CD14-positive monocyte (primary cell): Measurements from ENCODE around the gene RAVER1. TPM values are rescaled to one million over a fixed set of nuclear protein-coding genes. Genes with fewer than 3 reads are reported as not detected.
A peak's percentile ranks its signal among the peaks of the same experiment; 100 is the strongest.

ENCODE experiments used
- DNase-seq, 3 donors: peaks; one replicate each; pipeline ENCODE4 v3.0.0-alpha.2; 2011 to 2022
- H2AFZ ChIP-seq: 2 replicates; pipeline ENCODE4 v1.6.0; 2012; ENCODE audit warnings: mild to moderate bottlenecking, low read depth, low read length, inconsistent platforms; ENCODE audit not compliant: insufficient read depth, poor library complexity, severe bottlenecking
- H3K27ac ChIP-seq, 2 donors: 1 replicate in 1 of 2; 2 replicates in 1 of 2; pipeline ENCODE4 v1.5.1; 2012 to 2013; ENCODE audit warnings: low read length in 2 of 2, control low read depth in 1 of 2, inconsistent platforms in 1 of 2, low read depth in 1 of 2, mild to moderate bottlenecking in 1 of 2
- H3K27me3 ChIP-seq, 2 donors: one replicate each; pipeline versions ENCODE4 v1.6.0 to v1.6.1; 2011 to 2013; ENCODE audit warnings: low read length in 2 of 2; ENCODE audit not compliant: control insufficient read depth in 2 of 2, insufficient read depth in 2 of 2
- H3K36me3 ChIP-seq, 2 donors: replicated peaks in 1 of 2; 1 replicate in 1 of 2; 2 replicates in 1 of 2; pipeline versions ENCODE4 v1.5.1 to v1.6.1; 2012 to 2013; ENCODE audit warnings: low read length in 2 of 2, control low read depth in 1 of 2, inconsistent platforms in 1 of 2, mild to moderate bottlenecking in 1 of 2; ENCODE audit not compliant: insufficient read depth in 2 of 2, control insufficient read depth in 1 of 2
- H3K4me1 ChIP-seq, 2 donors: 1 replicate in 1 of 2; 2 replicates in 1 of 2; pipeline versions ENCODE4 v1.5.1 to v1.6.1; 2012 to 2013; ENCODE audit warnings: low read length in 2 of 2, control low read depth in 1 of 2, inconsistent platforms in 1 of 2, mild to moderate bottlenecking in 1 of 2, moderate library complexity in 1 of 2; ENCODE audit not compliant: insufficient read depth in 2 of 2, control insufficient read depth in 1 of 2
- H3K4me2 ChIP-seq: replicated peaks from 2 replicates; pipeline ENCODE3; 2012; ENCODE audit warnings: low read length, moderate library complexity, mild to moderate bottlenecking; ENCODE audit not compliant: poor library complexity, severe bottlenecking; ENCODE audit errors: extremely low read depth
- H3K4me3 ChIP-seq, 3 experiments: fragments of 200-600 bp in 1 of 3; sonication (generic) in 1 of 3; replicated peaks in 1 of 3; 1 replicate in 2 of 3; 2 replicates in 1 of 3; pipeline ENCODE4 v1.5.1; 2011 to 2013; ENCODE audit warnings: low read length in 3 of 3, mild to moderate bottlenecking in 3 of 3, control low read depth in 2 of 3, low read depth in 2 of 3, inconsistent platforms in 1 of 3, moderate library complexity in 1 of 3
- H3K79me2 ChIP-seq: 2 replicates; pipeline ENCODE4 v1.6.0; 2012; ENCODE audit warnings: mild to moderate bottlenecking, control low read depth, inconsistent platforms, low read length, moderate library complexity; ENCODE audit not compliant: insufficient read depth
- H3K9ac ChIP-seq: 2 replicates; pipeline ENCODE4 v1.6.0; 2017; ENCODE audit warnings: low read length, mild to moderate bottlenecking; ENCODE audit not compliant: insufficient read depth, poor library complexity, severe bottlenecking
- H3K9me3 ChIP-seq, 2 donors: replicated peaks in 1 of 2; 1 replicate in 1 of 2; 2 replicates in 1 of 2; pipeline versions ENCODE4 v1.5.1 to v1.6.1; 2012 to 2013; ENCODE audit warnings: low read length in 2 of 2, control low read depth in 1 of 2; ENCODE audit not compliant: control insufficient read depth in 1 of 2, insufficient read depth in 1 of 2
- H4K20me1 ChIP-seq: 2 replicates; pipeline ENCODE4 v1.6.0; 2012; ENCODE audit warnings: mild to moderate bottlenecking, low read length, control low read depth, moderate library complexity; ENCODE audit not compliant: insufficient read depth
- H3K27ac Mint-ChIP-seq, 7 donors: one replicate each; pipeline ENCODE4 v1.8.0; 2020; ENCODE audit warnings: mild to moderate bottlenecking in 7 of 7, mixed read lengths in 7 of 7, moderate library complexity in 6 of 7, inconsistent platforms in 2 of 7
- H3K27me3 Mint-ChIP-seq, 3 donors: one replicate each; pipeline ENCODE4 v1.8.0; 2021 to 2022; ENCODE audit warnings: low read depth in 3 of 3, mild to moderate bottlenecking in 3 of 3, mixed read lengths in 3 of 3, moderate library complexity in 3 of 3, inconsistent platforms in 1 of 3
- H3K36me3 Mint-ChIP-seq, 2 donors: one replicate each; pipeline ENCODE4 v1.8.0; 2020; ENCODE audit warnings: mixed read lengths in 2 of 2, inconsistent platforms in 1 of 2, mild to moderate bottlenecking in 1 of 2
- H3K4me1 Mint-ChIP-seq: one replicate; pipeline ENCODE4 v1.8.0; 2020; ENCODE audit warnings: mild to moderate bottlenecking, mixed read lengths
- H3K4me3 Mint-ChIP-seq, 2 donors: one replicate each; pipeline ENCODE4 v1.8.0; 2020; ENCODE audit warnings: mild to moderate bottlenecking in 2 of 2, mixed read lengths in 2 of 2, moderate library complexity in 1 of 2
- H3K9me3 Mint-ChIP-seq, 7 donors: one replicate each; pipeline ENCODE4 v1.8.0; 2020 to 2022; ENCODE audit warnings: mixed read lengths in 7 of 7, mild to moderate bottlenecking in 6 of 7, moderate library complexity in 6 of 7, inconsistent platforms in 2 of 7
- WGBS: methylation state at CpG from one replicate; pipeline ENCODE4 v1.1.5; 2013; ENCODE audit warnings: missing lambda C conversion rate; ENCODE audit not compliant: insufficient coverage; 5-methylcytosine and 5-hydroxymethylcytosine counted together
- intact Hi-C, 2 donors: fragments of 100-400 bp; cut with micrococcal nuclease; formaldehyde crosslinking; loops; one replicate each; pipeline versions ENCODE4 v1.15.0 to v1.15.1; 2023
- polyA plus RNA-seq, 3 donors: library from polyadenylated mRNA; depleted of rRNA in 1 of 3; unstranded in 2 of 3; stranded (reverse) in 1 of 3; fragments of 300-500 nt in 2 of 3; fragments of >200 nt in 1 of 3; fragmentation: Illumina TruSeq in 2 of 3; gene quantifications; 1 replicate in 2 of 3; 2 replicates in 1 of 3; pipeline ENCODE4 v1.2.3, GENCODE V29; 2012 to 2021
- TF ChIP-seq, protein P1 (sequence below): fragments of 200-600 bp; IDR thresholded peaks from one replicate; pipeline ENCODE4 v1.8.0; 2022; ENCODE audit warnings: antibody characterized with exemption, mild to moderate bottlenecking

The RAVER1 gene
- polyA plus RNA-seq, 3 donors = 6.0 to 20.7 (median 9.0) TPM

DNA sequence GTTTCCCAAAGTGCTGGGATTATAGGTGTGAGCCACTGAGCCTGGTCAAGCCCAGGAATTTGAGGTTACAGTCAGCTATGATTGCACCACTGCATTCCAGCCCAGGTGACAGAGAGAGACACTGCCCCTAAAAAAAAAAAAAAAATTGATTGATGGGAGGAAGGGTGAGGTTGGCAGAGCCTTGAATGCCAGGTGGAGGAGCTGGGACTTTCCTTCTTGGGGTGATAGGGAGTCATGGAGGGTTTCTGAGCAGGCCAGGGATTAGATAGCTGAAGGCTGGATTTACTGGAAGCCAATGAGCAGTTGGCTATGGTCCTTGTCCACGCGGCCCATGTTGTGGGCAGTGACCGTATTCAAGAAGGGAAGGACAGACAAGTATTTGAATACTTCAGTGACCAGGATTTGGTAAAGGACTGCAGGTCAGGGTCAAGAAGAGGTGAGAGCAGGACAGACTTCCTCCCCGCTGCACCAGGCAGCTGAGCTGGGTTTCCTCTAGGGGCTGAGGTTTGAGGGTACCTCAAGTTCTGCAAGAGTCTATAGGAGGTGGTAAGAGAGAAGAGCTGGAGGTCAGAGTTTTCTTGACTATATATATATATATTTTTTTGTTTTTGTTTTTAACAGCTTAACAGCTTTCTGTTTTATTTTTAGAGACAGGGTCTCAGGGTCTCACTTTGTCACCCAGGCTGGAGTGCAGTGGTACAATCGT is 53.4 kb downstream of the RAVER1 start:
- Histone ChIP-seq H2AFZ (no peak overlapping the region), H3K27me3 (no peaks in the 10 kb centered on the region), H4K20me1 (peaks cover 99% of the 10 kb centered on the region), H3K36me3 (peaks cover 70 to 95% of the 10 kb centered on the region in 2 donors), H3K9ac (no peak overlapping the region), H3K27ac (no peak overlapping the region), H3K4me1 (peaks cover 0 to 15% of the 10 kb centered on the region in 2 donors), H3K79me2 (peaks cover 8% of the 10 kb centered on the region), H3K4me3 (no peak overlapping the region), H3K9me3 (no peaks in the 10 kb centered on the region), H3K4me2 (no peak overlapping the region)
- Mint-ChIP-seq H3K4me3 (peak overlapping the region in 1 of 2 donors; percentile 38), H3K27me3 (peaks cover 0 to 2% (median 1%) of the 10 kb centered on the region in 3 donors), H3K9me3 (peaks cover 0 to 2% (median 0%) of the 10 kb centered on the region in 7 donors), H3K27ac (peak overlapping the region in 4 of 7 donors; percentile 23 to 74 (median 36)), H3K36me3 (peaks cover 75 to 100% of the 10 kb centered on the region in 2 donors), H3K4me1 (peaks cover 17% of the 10 kb centered on the region)
- WGBS = 38% methylated on average over 4 of the region's 5 CpGs
- no peak for DNase-seq
- TF ChIP-seq, protein P1, sequence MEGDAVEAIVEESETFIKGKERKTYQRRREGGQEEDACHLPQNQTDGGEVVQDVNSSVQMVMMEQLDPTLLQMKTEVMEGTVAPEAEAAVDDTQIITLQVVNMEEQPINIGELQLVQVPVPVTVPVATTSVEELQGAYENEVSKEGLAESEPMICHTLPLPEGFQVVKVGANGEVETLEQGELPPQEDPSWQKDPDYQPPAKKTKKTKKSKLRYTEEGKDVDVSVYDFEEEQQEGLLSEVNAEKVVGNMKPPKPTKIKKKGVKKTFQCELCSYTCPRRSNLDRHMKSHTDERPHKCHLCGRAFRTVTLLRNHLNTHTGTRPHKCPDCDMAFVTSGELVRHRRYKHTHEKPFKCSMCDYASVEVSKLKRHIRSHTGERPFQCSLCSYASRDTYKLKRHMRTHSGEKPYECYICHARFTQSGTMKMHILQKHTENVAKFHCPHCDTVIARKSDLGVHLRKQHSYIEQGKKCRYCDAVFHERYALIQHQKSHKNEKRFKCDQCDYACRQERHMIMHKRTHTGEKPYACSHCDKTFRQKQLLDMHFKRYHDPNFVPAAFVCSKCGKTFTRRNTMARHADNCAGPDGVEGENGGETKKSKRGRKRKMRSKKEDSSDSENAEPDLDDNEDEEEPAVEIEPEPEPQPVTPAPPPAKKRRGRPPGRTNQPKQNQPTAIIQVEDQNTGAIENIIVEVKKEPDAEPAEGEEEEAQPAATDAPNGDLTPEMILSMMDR = no peak
- intact Hi-C loops = no loop called here

DNA sequence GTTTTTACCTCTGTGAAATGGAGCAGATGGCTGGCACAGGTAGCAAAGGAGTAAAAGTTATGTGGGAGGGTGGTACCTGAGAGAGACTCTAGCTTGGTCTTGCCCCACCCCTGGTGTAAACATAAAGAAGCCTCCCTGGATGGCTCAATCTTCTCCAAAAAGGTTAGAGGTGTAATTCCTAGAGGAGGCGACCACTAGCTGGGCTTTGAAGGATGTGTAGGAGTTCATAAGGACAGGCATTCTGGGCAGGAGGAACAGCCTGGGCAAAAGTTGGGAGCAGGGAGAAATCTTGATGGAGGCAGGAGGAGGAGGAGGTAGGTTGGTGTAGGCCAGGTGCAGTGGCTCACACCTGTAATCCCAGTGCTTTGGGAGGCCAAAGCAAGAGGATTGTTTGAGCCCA is 54.4 kb downstream of the RAVER1 start:
- Histone ChIP-seq H3K79me2 (peaks cover 10% of the 10 kb centered on the region), H3K36me3 (peaks cover 69 to 95% of the 10 kb centered on the region in 2 donors), H4K20me1 (peaks cover 99% of the 10 kb centered on the region), H3K9me3 (no peaks in the 10 kb centered on the region), H3K9ac (no peak overlapping the region), H3K4me2 (no peak overlapping the region), H3K27me3 (no peaks in the 10 kb centered on the region), H2AFZ (no peak overlapping the region), H3K27ac (no peak overlapping the region), H3K4me1 (peaks cover 0 to 22% of the 10 kb centered on the region in 2 donors), H3K4me3 (no peak overlapping the region)
- Mint-ChIP-seq H3K9me3 (peaks cover 0 to 2% (median 0%) of the 10 kb centered on the region in 7 donors), H3K27ac (no peak overlapping the region), H3K4me1 (peaks cover 24% of the 10 kb centered on the region), H3K4me3 (no peak overlapping the region), H3K27me3 (peaks cover 0 to 2% (median 1%) of the 10 kb centered on the region in 3 donors), H3K36me3 (peaks cover 73 to 100% of the 10 kb centered on the region in 2 donors)
- DNase-seq = no peak
- 100% methylated on average over 1 of the region's 1 CpG for WGBS
- TF ChIP-seq, protein P1 = no peak
- intact Hi-C loops = no loop called here
